ENCODE data around the gene ANO3. TPM values are rescaled to one million over a fixed set of nuclear protein-coding genes. Genes with fewer than 3 reads are reported as not detected.
"Not testable (repeated sequence)": the region's sequence is repeated elsewhere in the genome, so short reads cannot be mapped to it uniquely, and the experiment has no call there.

ANO3 gene
- total and polyA plus RNA-seq, 12 donors: 0.10 to 3.9 (median 0.65) TPM

- intact Hi-C loops (cut with DNase I): loop anchor here in 1 of 2 donors (10.0 kb wide), 1 partner anchor 868 kb away; no protein-coding TSS in a partner anchor
- Histone ChIP-seq H3K4me1 (replicated peaks in 1 of 2) (no peaks in the 10 kb centered on the region), H3K4me3 (no peak overlapping the region), H3K27ac (no peak overlapping the region), H3K9me3 (replicated peaks in 1 of 3) (no peaks in the 10 kb centered on the region), H3K36me3 (replicated peaks in 1 of 2) (no peaks in the 10 kb centered on the region), H3K27me3 (no peaks in the 10 kb centered on the region)
- WGBS, 4 donors: 59 to 67% (median 63%) methylated on average over 5 of the region's 5 CpGs
- TF ChIP-seq POLR2A (IDR thresholded peaks at IDR 0.05): no peak
- TF ChIP-seq CTCF (IDR thresholded peaks at IDR 0.05): no peak
- DNase-seq: no peak
These were observed 44.8 kb upstream of the ANO3 start for GRCh38 chr11:26287067-26287518.

GRCh38 chr11:26297189-26297975 lies 34.5 kb upstream of the ANO3 start:
- H3K27me3 ChIP-seq: peaks cover 6% of the 10 kb centered on the region
- intact Hi-C loops (cut with DNase I): loop anchor here in 1 of 2 donors (10.0 kb wide), 1 partner anchor 357 kb away; no protein-coding TSS in a partner anchor
- no peaks in the 10 kb centered on the region for H3K36me3 ChIP-seq (replicated peaks in 1 of 2)
- no peak overlapping the region for H3K4me3 ChIP-seq
- TF ChIP-seq POLR2A (IDR thresholded peaks at IDR 0.05) (no peak), CTCF (IDR thresholded peaks at IDR 0.05) (peak; percentile 34 to 77 (median 62))
- WGBS, 4 donors: 12 to 19% (median 15%) methylated on average over 4 of the region's 4 CpGs
- H3K27ac ChIP-seq: no peak overlapping the region
- H3K4me1 ChIP-seq (replicated peaks in 1 of 2): no peaks in the 10 kb centered on the region
- DNase-seq: peak in 5 of 7 donors; percentile 19 to 39 (median 20)
- no peaks in the 10 kb centered on the region for H3K9me3 ChIP-seq (replicated peaks in 1 of 3)

GRCh38 chr11:26316372-26316771 lies 15.6 kb upstream of the ANO3 start:
- H3K4me1 ChIP-seq (replicated peaks in 1 of 2); intact Hi-C loops (cut with DNase I); H3K27me3 ChIP-seq; H3K36me3 ChIP-seq (replicated peaks in 1 of 2); H3K27ac ChIP-seq; DNase-seq; H3K9me3 ChIP-seq (replicated peaks in 1 of 3); H3K4me3 ChIP-seq: not testable (repeated sequence)
- 57 to 78% (median 63%) methylated on average over 5 of the region's 5 CpGs for WGBS, 4 donors

- Histone ChIP-seq H3K36me3 (replicated peaks in 1 of 2) (no peaks in the 10 kb centered on the region), H3K27me3 (no peaks in the 10 kb centered on the region), H3K4me1 (replicated peaks in 1 of 2) (no peaks in the 10 kb centered on the region), H3K9me3 (replicated peaks in 1 of 3) (no peaks in the 10 kb centered on the region), H3K4me3 (no peak overlapping the region), H3K27ac (no peak overlapping the region)
- no peak for DNase-seq
- TF ChIP-seq POLR2A (IDR thresholded peaks at IDR 0.05): no peak
- TF ChIP-seq CTCF (IDR thresholded peaks at IDR 0.05): no peak
- 28 to 41% (median 33%) methylated on average over 2 of the region's 2 CpGs for WGBS, 4 donors
- intact Hi-C loops (cut with DNase I): no loop called here
These were observed 12.0 kb upstream of the ANO3 start for GRCh38 chr11:26319906-26320305.

GRCh38 chr11:26321516-26321915 lies 10.4 kb upstream of the ANO3 start:
- no peak overlapping the region for H3K27ac ChIP-seq
- H3K4me1 ChIP-seq (replicated peaks in 1 of 2): no peaks in the 10 kb centered on the region
- no peaks in the 10 kb centered on the region for H3K27me3 ChIP-seq
- DNase-seq: no peak
- H3K36me3 ChIP-seq (replicated peaks in 1 of 2): no peaks in the 10 kb centered on the region
- no peak for TF ChIP-seq POLR2A (IDR thresholded peaks at IDR 0.05)
- intact Hi-C loops (cut with DNase I): no loop called here
- no peaks in the 10 kb centered on the region for H3K9me3 ChIP-seq (replicated peaks in 1 of 3)
- no peak overlapping the region for H3K4me3 ChIP-seq
